SK-N-SH (cell line): ENCODE results near the gene SLC6A8.

Experiments
- EP300 ChIP-seq, 2 experiments: IDR thresholded peaks; 2 replicates each; pipeline versions ENCODE4 v1.4.0 to v1.6.1; 2012; ENCODE audit warnings: borderline replicate concordance in 1 of 2, low read depth in 1 of 2, low read length in 1 of 2
- FOXM1 ChIP-seq: IDR thresholded peaks from 2 replicates; pipeline ENCODE4 v1.4.0; 2012; ENCODE audit warnings: low read depth, mild to moderate bottlenecking
- MXI1 ChIP-seq: IDR thresholded peaks from 2 replicates; pipeline ENCODE4 v1.6.1; 2012; ENCODE audit warnings: mild to moderate bottlenecking, low read depth, low read length, improper control_type of control experiment
- POLR2AphosphoS5 ChIP-seq: IDR thresholded peaks from 2 replicates; pipeline ENCODE4 v1.6.1; 2012; ENCODE audit warnings: low read depth, low read length
- RAD21 ChIP-seq: IDR thresholded peaks from 2 replicates; pipeline ENCODE4 v1.6.1; 2012; ENCODE audit warnings: mild to moderate bottlenecking, low read length
- RCOR1 ChIP-seq: fragments of 150-350 bp; IDR thresholded peaks from 2 replicates; pipeline ENCODE4 v1.6.1; 2017; ENCODE audit warnings: antibody characterized with exemption, low read length
- YY1 ChIP-seq: IDR thresholded peaks from 2 replicates; pipeline ENCODE4 v1.4.0; 2012; ENCODE audit warnings: low read depth, mild to moderate bottlenecking
- TF ChIP-seq, protein P1 (sequence below): fragments of 200-600 bp; sonication (generic); IDR thresholded peaks from 2 replicates; pipeline ENCODE4 v1.6.1; 2017; ENCODE audit warnings: antibody characterized with exemption, mild to moderate bottlenecking, moderate library complexity
- TF ChIP-seq, protein P2 (sequence below): IDR thresholded peaks from 2 replicates; pipeline ENCODE4 v1.4.0; 2012; ENCODE audit warnings: low read depth, borderline replicate concordance

- TF ChIP-seq, protein P1, sequence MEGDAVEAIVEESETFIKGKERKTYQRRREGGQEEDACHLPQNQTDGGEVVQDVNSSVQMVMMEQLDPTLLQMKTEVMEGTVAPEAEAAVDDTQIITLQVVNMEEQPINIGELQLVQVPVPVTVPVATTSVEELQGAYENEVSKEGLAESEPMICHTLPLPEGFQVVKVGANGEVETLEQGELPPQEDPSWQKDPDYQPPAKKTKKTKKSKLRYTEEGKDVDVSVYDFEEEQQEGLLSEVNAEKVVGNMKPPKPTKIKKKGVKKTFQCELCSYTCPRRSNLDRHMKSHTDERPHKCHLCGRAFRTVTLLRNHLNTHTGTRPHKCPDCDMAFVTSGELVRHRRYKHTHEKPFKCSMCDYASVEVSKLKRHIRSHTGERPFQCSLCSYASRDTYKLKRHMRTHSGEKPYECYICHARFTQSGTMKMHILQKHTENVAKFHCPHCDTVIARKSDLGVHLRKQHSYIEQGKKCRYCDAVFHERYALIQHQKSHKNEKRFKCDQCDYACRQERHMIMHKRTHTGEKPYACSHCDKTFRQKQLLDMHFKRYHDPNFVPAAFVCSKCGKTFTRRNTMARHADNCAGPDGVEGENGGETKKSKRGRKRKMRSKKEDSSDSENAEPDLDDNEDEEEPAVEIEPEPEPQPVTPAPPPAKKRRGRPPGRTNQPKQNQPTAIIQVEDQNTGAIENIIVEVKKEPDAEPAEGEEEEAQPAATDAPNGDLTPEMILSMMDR, result no peak
- TF ChIP-seq POLR2AphosphoS5 (no peak), MXI1 (no peak), RCOR1 (no peak), RAD21 (no peak), EP300 (IDR thresholded peaks at IDR 0.05; ENCODE audit: borderline replicate concordance in 1 of 2, low read depth in 1 of 2, low read length in 1 of 2) (no peak), YY1 (no peak), FOXM1 (no peak)
- TF ChIP-seq, protein P2, sequence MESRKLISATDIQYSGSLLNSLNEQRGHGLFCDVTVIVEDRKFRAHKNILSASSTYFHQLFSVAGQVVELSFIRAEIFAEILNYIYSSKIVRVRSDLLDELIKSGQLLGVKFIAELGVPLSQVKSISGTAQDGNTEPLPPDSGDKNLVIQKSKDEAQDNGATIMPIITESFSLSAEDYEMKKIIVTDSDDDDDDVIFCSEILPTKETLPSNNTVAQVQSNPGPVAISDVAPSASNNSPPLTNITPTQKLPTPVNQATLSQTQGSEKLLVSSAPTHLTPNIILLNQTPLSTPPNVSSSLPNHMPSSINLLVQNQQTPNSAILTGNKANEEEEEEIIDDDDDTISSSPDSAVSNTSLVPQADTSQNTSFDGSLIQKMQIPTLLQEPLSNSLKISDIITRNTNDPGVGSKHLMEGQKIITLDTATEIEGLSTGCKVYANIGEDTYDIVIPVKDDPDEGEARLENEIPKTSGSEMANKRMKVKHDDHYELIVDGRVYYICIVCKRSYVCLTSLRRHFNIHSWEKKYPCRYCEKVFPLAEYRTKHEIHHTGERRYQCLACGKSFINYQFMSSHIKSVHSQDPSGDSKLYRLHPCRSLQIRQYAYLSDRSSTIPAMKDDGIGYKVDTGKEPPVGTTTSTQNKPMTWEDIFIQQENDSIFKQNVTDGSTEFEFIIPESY, result no peak
Measured at GRCh38 chrX:153641627-153642026, 46.1 kb upstream of the SLC6A8 start.
